MV-4-11 (cell line): ENCODE measurements around the gene CDC14A.
"Not testable (repeated sequence)": the region's sequence is repeated elsewhere in the genome, so short reads cannot be mapped to it uniquely, and the experiment has no call there.

Source experiments
- DNase-seq: peaks from one replicate; lab custom pipeline; 2025; lab: John Stamatoyannopoulos, UW

The CDC14A gene

GRCh38 chr1:100332331-100332730 is 20.0 kb upstream of the CDC14A start:
- no peak for DNase-seq

GRCh38 chr1:100335436-100335835 is 16.9 kb upstream of the CDC14A start:
- DNase-seq = no peak

GRCh38 chr1:100337878-100338277 is 14.4 kb upstream of the CDC14A start:
- not testable (repeated sequence) for DNase-seq

GRCh38 chr1:100339735-100340134 is 12.6 kb upstream of the CDC14A start:
- not testable (repeated sequence) for DNase-seq

- DNase-seq = no peak
Observed at GRCh38 chr1:100340494-100340893, 11.8 kb upstream of the CDC14A start.

- DNase-seq = no peak
Observed at GRCh38 chr1:100342348-100342747, 10.0 kb upstream of the CDC14A start.

- DNase-seq = peak; percentile 14
Observed at GRCh38 chr1:100343897-100344296, 8.4 kb upstream of the CDC14A start.

- DNase-seq = no peak
Observed at GRCh38 chr1:100344774-100345173, 7.5 kb upstream of the CDC14A start.

GRCh38 chr1:100346387-100346786 is 5.9 kb upstream of the CDC14A start:
- no peak for DNase-seq

- DNase-seq = peak; percentile 64
Observed at GRCh38 chr1:100347009-100347966, 5.0 kb upstream of the CDC14A start.

GRCh38 chr1:100348549-100349144 is 3.7 kb upstream of the CDC14A start:
- no peak for DNase-seq

GRCh38 chr1:100349246-100349645 is 3.1 kb upstream of the CDC14A start:
- no peak for DNase-seq

GRCh38 chr1:100350787-100351094 is 1.6 kb upstream of the CDC14A start:
- no peak for DNase-seq

GRCh38 chr1:100351095-100351887 is 1.0 kb upstream of the CDC14A start:
- DNase-seq = peak; percentile 97

- peak; percentile 53 for DNase-seq
Observed at GRCh38 chr1:100353071-100353801, 930 bp downstream of the CDC14A start.

- DNase-seq = no peak
Observed at GRCh38 chr1:100353988-100354387, 1.7 kb downstream of the CDC14A start.

- no peak for DNase-seq
Observed at GRCh38 chr1:100354971-100355394, 2.7 kb downstream of the CDC14A start.

GRCh38 chr1:100358210-100358609 is 5.9 kb downstream of the CDC14A start:
- DNase-seq = no peak

GRCh38 chr1:100359139-100359538 is 6.8 kb downstream of the CDC14A start:
- peak; percentile 70 for DNase-seq

- DNase-seq = no peak
Observed at GRCh38 chr1:100360790-100361510, 8.6 kb downstream of the CDC14A start.

GRCh38 chr1:100361511-100362089 is 9.3 kb downstream of the CDC14A start:
- no peak for DNase-seq
